Measurements from ENCODE around the gene GOT2. TPM values are rescaled to one million over a fixed set of nuclear protein-coding genes. Genes with fewer than 3 reads are reported as not detected.

GOT2 gene
- total and polyA plus RNA-seq, 2 donors (not counting 3 experiments of a cell fraction or from before 2014, with no cell fraction given), result 53.4 to 127 TPM

DNA sequence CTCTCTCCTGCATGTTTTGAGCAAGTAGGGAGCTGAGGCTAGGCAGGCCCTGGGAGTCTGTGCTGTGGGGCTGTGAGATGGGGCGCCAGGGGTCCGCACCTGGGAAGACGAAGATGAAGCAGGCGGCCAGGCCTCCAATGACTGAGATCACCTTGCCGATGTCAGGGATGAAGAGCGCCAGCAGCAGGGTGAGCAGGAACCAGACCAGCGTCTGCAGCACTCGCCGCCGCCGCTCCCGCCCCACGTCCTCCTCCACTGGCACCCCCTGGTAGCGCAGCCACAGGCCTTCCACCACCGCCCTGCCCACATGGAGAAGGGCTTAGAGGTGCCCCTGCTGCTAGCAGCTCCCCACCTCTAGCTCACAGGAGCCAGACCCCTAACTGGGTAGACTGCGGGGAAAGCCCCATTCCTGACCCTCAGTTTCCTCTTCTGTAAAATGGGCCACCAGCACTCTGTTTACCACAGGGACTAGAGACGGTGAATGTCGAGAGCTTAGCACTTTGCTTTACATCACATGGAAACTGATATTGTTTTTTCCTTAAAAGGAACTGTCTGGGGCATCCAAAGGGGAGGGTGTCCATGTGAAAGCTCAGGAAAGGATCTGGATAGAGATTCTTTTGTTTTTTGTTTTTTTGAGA is 63.1 kb downstream of the GOT2 start:
- Histone ChIP-seq H3K27me3 (ENCODE audit: control insufficient read depth in 2 of 2, insufficient read depth in 2 of 2, low read length in 2 of 2) (no peaks in the 10 kb centered on the region), H3K4me3 (replicated peaks in 1 of 3; ENCODE audit: insufficient read depth in 1 of 3, low read depth in 1 of 3, low read length in 3 of 3) (no peak overlapping the region), H3K36me3 (ENCODE audit: control insufficient read depth in 2 of 2, extremely low read depth in 1 of 2, insufficient read depth in 2 of 2, low read length in 2 of 2) (peaks cover 7 to 26% of the 10 kb centered on the region in 2 experiments), H2AFZ (ENCODE audit: low read depth, low read length) (no peak overlapping the region), H3K9me3 (replicated peaks; ENCODE audit: control insufficient read depth, insufficient read depth, low read length) (no peaks in the 10 kb centered on the region), H3K9me1 (replicated peaks; ENCODE audit: control insufficient read depth, extremely low read depth, insufficient read depth, low read length) (no peaks in the 10 kb centered on the region), H3K27ac (ENCODE audit: insufficient read depth, low read depth, low read length) (no peak overlapping the region), H3K4me1 (ENCODE audit: control insufficient read depth, extremely low read depth, insufficient read depth, low read length) (no peaks in the 10 kb centered on the region), H3K4me2 (ENCODE audit: insufficient read depth, low read length) (no peak overlapping the region), H3K79me2 (ENCODE audit: control insufficient read depth, insufficient read depth, low read length) (no peaks in the 10 kb centered on the region), H3K9ac (replicated peaks; ENCODE audit: extremely low read depth, insufficient read depth, low read length) (no peak overlapping the region), H4K20me1 (replicated peaks; ENCODE audit: control insufficient read depth, extremely low read depth, insufficient read depth, low read length) (no peaks in the 10 kb centered on the region)
- dilution Hi-C loops (cut with MboI; ENCODE audit: extremely low pct_ligation_motif_present, low sequenced_read_pairs) (no loop called here), intact Hi-C loops (cut with micrococcal nuclease) (no loop called here)
- CTCF ChIA-PET, result interaction anchor here (1.0 to 1.5 kb wide), 2 partner anchors 10 to 85 kb away, joined by 3 read pairs; no protein-coding TSS in a partner anchor
- no TSS peak for BruUV-seq (replicated peaks)
- FAIRE-seq (no peak), DNase-seq (ENCODE audit: low read depth, low spot score) (no peak)
- POLR2A ChIA-PET, result no interaction called here
- TF ChIP-seq POLR2A (IDR thresholded peaks at IDR 0.05; ENCODE audit: low read depth, low read length), result no peak
- TF ChIP-seq JUN (IDR thresholded peaks at IDR 0.05; ENCODE audit: borderline replicate concordance, insufficient read depth, insufficient read length, low read depth), result no peak
- TF ChIP-seq FOS (IDR thresholded peaks at IDR 0.05; ENCODE audit: borderline replicate concordance, insufficient read depth, low read length), result no peak
- TF ChIP-seq, protein P1, sequence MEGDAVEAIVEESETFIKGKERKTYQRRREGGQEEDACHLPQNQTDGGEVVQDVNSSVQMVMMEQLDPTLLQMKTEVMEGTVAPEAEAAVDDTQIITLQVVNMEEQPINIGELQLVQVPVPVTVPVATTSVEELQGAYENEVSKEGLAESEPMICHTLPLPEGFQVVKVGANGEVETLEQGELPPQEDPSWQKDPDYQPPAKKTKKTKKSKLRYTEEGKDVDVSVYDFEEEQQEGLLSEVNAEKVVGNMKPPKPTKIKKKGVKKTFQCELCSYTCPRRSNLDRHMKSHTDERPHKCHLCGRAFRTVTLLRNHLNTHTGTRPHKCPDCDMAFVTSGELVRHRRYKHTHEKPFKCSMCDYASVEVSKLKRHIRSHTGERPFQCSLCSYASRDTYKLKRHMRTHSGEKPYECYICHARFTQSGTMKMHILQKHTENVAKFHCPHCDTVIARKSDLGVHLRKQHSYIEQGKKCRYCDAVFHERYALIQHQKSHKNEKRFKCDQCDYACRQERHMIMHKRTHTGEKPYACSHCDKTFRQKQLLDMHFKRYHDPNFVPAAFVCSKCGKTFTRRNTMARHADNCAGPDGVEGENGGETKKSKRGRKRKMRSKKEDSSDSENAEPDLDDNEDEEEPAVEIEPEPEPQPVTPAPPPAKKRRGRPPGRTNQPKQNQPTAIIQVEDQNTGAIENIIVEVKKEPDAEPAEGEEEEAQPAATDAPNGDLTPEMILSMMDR (IDR thresholded peaks at IDR 0.05; ENCODE audit: extremely low read depth in 1 of 2, insufficient read depth in 1 of 2, low read depth in 1 of 2, low read length in 2 of 2), result no peak
- TF ChIP-seq GATA2 (IDR thresholded peaks at IDR 0.05; ENCODE audit: insufficient read depth, insufficient read length, low read depth, low read length), result no peak
- no peak for TF ChIP-seq MYC (IDR thresholded peaks at IDR 0.05; ENCODE audit: low read depth, low read length)
- no peak for TF ChIP-seq MAX (IDR thresholded peaks at IDR 0.05; ENCODE audit: insufficient read depth, insufficient read length)
- no peak for TF ChIP-seq EZH2 (IDR thresholded peaks at IDR 0.05; ENCODE audit: borderline replicate concordance, low read depth, low read length, severe bottlenecking)
- no peak for TF ChIP-seq POLR2AphosphoS5 (IDR thresholded peaks at IDR 0.05; ENCODE audit: insufficient read depth, low read depth, low read length)

Data from endothelial cell of umbilical vein (primary cell).